Natural killer cell (primary cell): ENCODE data around the gene HSPB6. TPM values are rescaled to one million over a fixed set of nuclear protein-coding genes. Genes with fewer than 3 reads are reported as not detected.

Source experiments
- ATAC-seq, 3 donors: fragments of 150-1000 bp in 2 of 3; fragments of 200-7000 bp in 1 of 3; cut with Tn5 transposase; 1 replicate in 1 of 3; 2 replicates in 2 of 3; pipeline ENCODE4 v1.10.0; 2021; ENCODE audit warnings: mild to moderate bottlenecking in 2 of 3, moderate library complexity in 2 of 3
- DNase-seq, 2 donors: peaks; one replicate each; pipeline versions ENCODE4 v3.0.0 to v3.0.0-alpha.2; 2013 to 2021; ENCODE audit warnings: mixed read lengths in 1 of 2
- H3K27ac ChIP-seq: one replicate; pipeline ENCODE4 v1.5.1; 2013; ENCODE audit warnings: mild to moderate bottlenecking, low read length
- H3K27me3 ChIP-seq: one replicate; pipeline ENCODE4 v1.6.1; 2013; ENCODE audit warnings: low read length; ENCODE audit not compliant: control insufficient read depth, insufficient read depth
- H3K36me3 ChIP-seq: one replicate; pipeline ENCODE4 v1.6.1; 2013; ENCODE audit warnings: low read length; ENCODE audit not compliant: control insufficient read depth, insufficient read depth
- H3K4me1 ChIP-seq: one replicate; pipeline ENCODE4 v1.6.1; 2013; ENCODE audit warnings: low read length; ENCODE audit not compliant: control insufficient read depth, insufficient read depth
- H3K4me3 ChIP-seq: one replicate; pipeline ENCODE4 v1.5.1; 2013; ENCODE audit warnings: low read length
- H3K9me3 ChIP-seq: one replicate; pipeline ENCODE4 v1.6.1; 2013; ENCODE audit warnings: low read length; ENCODE audit not compliant: control insufficient read depth, insufficient read depth
- H3K27ac Mint-ChIP-seq, 2 donors: one replicate each; pipeline ENCODE4 v1.8.0; 2022; ENCODE audit warnings: mild to moderate bottlenecking in 2 of 2, mixed read lengths in 2 of 2, moderate library complexity in 1 of 2
- H3K27me3 Mint-ChIP-seq, 2 donors: one replicate each; pipeline ENCODE4 v1.8.0; 2022; ENCODE audit warnings: low read depth in 2 of 2, mixed read lengths in 2 of 2
- H3K36me3 Mint-ChIP-seq: one replicate; pipeline ENCODE4 v1.8.0; 2022; ENCODE audit warnings: mixed read lengths
- H3K4me1 Mint-ChIP-seq, 2 donors: one replicate each; pipeline ENCODE4 v1.8.0; 2022; ENCODE audit warnings: mixed read lengths in 2 of 2
- H3K4me3 Mint-ChIP-seq: one replicate; pipeline ENCODE4 v1.8.0; 2022; ENCODE audit warnings: mild to moderate bottlenecking, moderate library complexity, mixed read lengths
- H3K9me3 Mint-ChIP-seq, 2 donors: one replicate each; pipeline ENCODE4 v1.8.0; 2022; ENCODE audit warnings: mixed read lengths in 2 of 2
- CTCF ChIP-seq: fragments of 200-600 bp; IDR thresholded peaks from one replicate; pipeline ENCODE4 v1.8.0; 2022; ENCODE audit warnings: antibody characterized with exemption
- WGBS: methylation state at CpG from one replicate; pipeline ENCODE4 v1.1.7; 2013; ENCODE audit warnings: missing lambda C conversion rate; ENCODE audit not compliant: insufficient coverage; 5-methylcytosine and 5-hydroxymethylcytosine counted together
- intact Hi-C: fragments of 100-400 bp; cut with micrococcal nuclease; formaldehyde crosslinking; loops from one replicate; pipeline ENCODE4 v1.14.2; 2022
- total RNA-seq, 4 donors: library from RNA; stranded (reverse); fragments of 120-200 nt in 1 of 4; gene quantifications; one replicate each; pipeline versions ENCODE4 v1.2.3 to v1.2.4, GENCODE V29; 2013 to 2022

The HSPB6 gene
- total RNA-seq, 3 donors from 2014 or later (not counting 1 experiment from before 2014, with no cell fraction given): not detected

DNA sequence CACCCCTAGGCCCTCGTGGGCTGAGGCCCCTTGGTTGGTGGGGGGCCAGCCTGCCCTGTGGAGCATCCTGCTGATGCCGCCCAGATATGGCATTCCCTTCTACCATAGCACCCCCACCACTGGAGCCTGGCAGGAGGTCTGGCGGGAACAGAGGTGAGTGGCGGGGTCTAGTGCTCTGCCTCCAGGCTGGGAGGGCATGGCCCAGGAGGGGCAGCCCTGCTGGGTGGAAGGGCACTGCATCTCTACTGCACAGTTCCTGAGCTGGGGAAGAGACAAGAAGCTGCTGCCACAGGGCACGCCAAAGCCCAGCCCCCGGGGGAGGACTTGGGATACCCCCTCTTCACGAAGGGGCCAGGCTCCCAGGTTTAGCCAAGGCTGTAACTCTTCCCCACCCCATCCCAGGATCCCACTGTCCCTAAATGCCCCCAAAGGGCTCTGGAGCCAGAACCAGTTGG, 41.4 kb downstream of the HSPB6 start:
- H3K36me3 Mint-ChIP-seq: no peaks in the 10 kb centered on the region
- H3K27me3 Mint-ChIP-seq: no peaks in the 10 kb centered on the region
- H3K9me3 Mint-ChIP-seq: no peaks in the 10 kb centered on the region
- Histone ChIP-seq H3K4me3 (no peak overlapping the region), H3K4me1 (peaks cover 53% of the 10 kb centered on the region), H3K27me3 (no peaks in the 10 kb centered on the region), H3K9me3 (no peaks in the 10 kb centered on the region), H3K27ac (peak overlapping the region; percentile 79), H3K36me3 (peaks cover 4% of the 10 kb centered on the region)
- intact Hi-C loops: no loop called here
- WGBS: 89% methylated on average over 7 of the region's 7 CpGs
- no peak overlapping the region for H3K4me3 Mint-ChIP-seq
- ATAC-seq (no peak), DNase-seq (no peak)
- no peak for TF ChIP-seq CTCF
- H3K27ac Mint-ChIP-seq: no peak overlapping the region
- peaks cover 15 to 45% of the 10 kb centered on the region in 2 donors for H3K4me1 Mint-ChIP-seq

DNA sequence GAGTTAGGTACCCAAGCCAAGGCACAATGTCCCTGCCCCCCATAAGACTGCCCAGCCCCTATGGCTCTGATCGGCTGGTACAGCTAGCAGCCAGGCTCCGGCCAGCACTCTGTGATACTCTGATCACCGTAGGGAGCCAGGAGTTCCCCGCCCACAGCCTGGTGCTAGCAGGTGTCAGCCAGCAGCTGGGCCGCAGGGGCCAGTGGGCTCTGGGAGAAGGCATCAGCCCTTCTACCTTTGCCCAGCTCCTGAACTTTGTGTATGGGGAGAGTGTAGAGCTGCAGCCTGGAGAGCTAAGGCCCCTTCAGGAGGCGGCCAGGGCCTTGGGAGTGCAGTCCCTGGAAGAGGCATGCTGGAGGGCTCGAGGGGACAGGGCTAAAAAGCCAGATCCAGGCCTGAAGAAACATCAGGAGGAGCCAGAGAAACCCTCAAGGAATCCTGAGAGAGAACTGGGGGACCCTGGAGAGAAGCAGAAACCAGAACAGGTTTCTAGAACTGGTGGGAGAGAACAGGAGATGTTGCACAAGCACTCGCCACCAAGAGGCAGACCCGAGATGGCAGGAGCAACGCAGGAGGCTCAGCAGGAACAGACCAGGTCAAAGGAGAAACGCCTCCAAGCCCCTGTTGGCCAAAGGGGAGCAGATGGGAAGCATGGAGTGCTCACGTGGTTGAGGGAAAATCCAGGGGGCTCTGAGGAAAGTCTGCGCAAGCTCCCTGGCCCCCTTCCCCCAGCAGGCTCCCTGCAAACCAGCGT, 42.1 kb downstream of the HSPB6 start:
- no peaks in the 10 kb centered on the region for H3K36me3 ChIP-seq
- H3K27me3 Mint-ChIP-seq: no peaks in the 10 kb centered on the region
- H3K4me3 Mint-ChIP-seq: peak overlapping the region; percentile 59
- peak overlapping the region; percentile 35 for H3K27ac ChIP-seq
- H3K27me3 ChIP-seq: no peaks in the 10 kb centered on the region
- H3K4me1 Mint-ChIP-seq: peaks cover 10 to 41% of the 10 kb centered on the region in 2 donors
- no peak overlapping the region for H3K4me3 ChIP-seq
- H3K4me1 ChIP-seq: peaks cover 53% of the 10 kb centered on the region
- 76% methylated on average over 14 of the region's 14 CpGs for WGBS
- no peak overlapping the region for H3K27ac Mint-ChIP-seq
- ATAC-seq (no peak), DNase-seq (peak in 1 of 2 donors; percentile 41)
- H3K9me3 ChIP-seq: no peaks in the 10 kb centered on the region
- intact Hi-C loops: no loop called here
- no peak for TF ChIP-seq CTCF
- H3K36me3 Mint-ChIP-seq: no peaks in the 10 kb centered on the region
- no peaks in the 10 kb centered on the region for H3K9me3 Mint-ChIP-seq

- ATAC-seq: no peak
- Histone ChIP-seq H3K4me1 (peaks cover 48% of the 10 kb centered on the region), H3K9me3 (no peaks in the 10 kb centered on the region), H3K27ac (peak overlapping the region; percentile 35), H3K27me3 (no peaks in the 10 kb centered on the region), H3K36me3 (no peaks in the 10 kb centered on the region), H3K4me3 (peak overlapping the region; percentile 9)
- Mint-ChIP-seq H3K4me1 (peaks cover 10 to 33% of the 10 kb centered on the region in 2 donors), H3K27me3 (no peaks in the 10 kb centered on the region), H3K9me3 (no peaks in the 10 kb centered on the region), H3K36me3 (no peaks in the 10 kb centered on the region), H3K27ac (no peak overlapping the region), H3K4me3 (no peak overlapping the region)
- intact Hi-C loops: no loop called here
- whole genome bisulfite sequencing: 81% methylated on average over 12 of the region's 12 CpGs
- DNase-seq: peak in 1 of 2 donors; percentile 41
- no peak for TF ChIP-seq CTCF
Measured at GRCh38 chr19:35713904-35714495, 42.8 kb downstream of the HSPB6 start.
